OCI-LY1 (cell line): ENCODE measurements around the gene NKAIN2.

Experiments used
- H2AFZ ChIP-seq: fragments of 200-600 bp; sonication (generic), shearing (Covaris generic); 2 replicates; pipeline ENCODE4 v1.6.0; 2014; ENCODE audit warnings: antibody characterized with exemption, mild to moderate bottlenecking, low read length
- H3F3A ChIP-seq: fragments of 200-600 bp; sonication (generic), shearing (Covaris generic); 2 replicates; pipeline ENCODE4 v1.6.0; 2014; ENCODE audit warnings: mild to moderate bottlenecking, antibody characterized with exemption, low read length, moderate library complexity; ENCODE audit not compliant: insufficient read depth
- H3K27ac ChIP-seq: fragments of 200-600 bp; sonication (generic); 2 replicates; pipeline ENCODE4 v1.5.1; 2014; ENCODE audit warnings: low read length, mixed run types, mild to moderate bottlenecking, low read depth; ENCODE audit not compliant: poor library complexity, severe bottlenecking
- H3K27me3 ChIP-seq: fragments of 200-600 bp; sonication (generic); 2 replicates; pipeline ENCODE4 v1.6.0; 2014; ENCODE audit warnings: antibody characterized with exemption, mild to moderate bottlenecking, low read length, moderate library complexity; ENCODE audit not compliant: insufficient read depth
- H3K36me3 ChIP-seq: fragments of 200-600 bp; sonication (generic); 2 replicates; pipeline ENCODE4 v1.6.1; 2014; ENCODE audit warnings: mild to moderate bottlenecking, antibody characterized with exemption, low read length, moderate library complexity, mixed read lengths; ENCODE audit not compliant: insufficient read depth
- H3K4me1 ChIP-seq: fragments of 200-600 bp; sonication (generic); 2 replicates; pipeline ENCODE4 v1.5.1; 2014; ENCODE audit warnings: mild to moderate bottlenecking, low read length, moderate library complexity; ENCODE audit not compliant: insufficient read depth, severe bottlenecking
- H3K4me2 ChIP-seq: fragments of 200-600 bp; sonication (generic), shearing (Covaris generic); 2 replicates; pipeline ENCODE4 v1.6.1; 2014; ENCODE audit warnings: low read length
- H3K4me3 ChIP-seq: fragments of 200-600 bp; sonication (generic); 2 replicates; pipeline ENCODE4 v1.5.1; 2014; ENCODE audit warnings: low read length, low read depth, mild to moderate bottlenecking, mixed read lengths; ENCODE audit not compliant: poor library complexity, severe bottlenecking
- H3K79me2 ChIP-seq: fragments of 200-600 bp; shearing (Covaris generic); 2 replicates; pipeline ENCODE4 v1.6.1; 2016; ENCODE audit warnings: mixed run types, low read length, mixed read lengths; ENCODE audit not compliant: insufficient read depth
- H3K9ac ChIP-seq: fragments of 200-600 bp; sonication (generic), shearing (Covaris generic); 2 replicates; pipeline ENCODE4 v1.6.1; 2014; ENCODE audit warnings: mild to moderate bottlenecking, low read length, mixed read lengths
- H3K9me2 ChIP-seq: fragments of 200-600 bp; sonication (generic), shearing (Covaris generic); 2 replicates; pipeline ENCODE4 v1.6.1; 2014; ENCODE audit warnings: low read depth, mild to moderate bottlenecking, low read length, mixed read lengths
- H3K9me3 ChIP-seq: fragments of 200-600 bp; shearing (Covaris generic); 2 replicates; pipeline ENCODE4 v1.6.1; 2014; ENCODE audit warnings: low read length, mixed read lengths
- H4K20me1 ChIP-seq: fragments of 200-600 bp; sonication (generic), shearing (Covaris generic); 2 replicates; pipeline ENCODE4 v1.6.0; 2016; ENCODE audit warnings: mild to moderate bottlenecking, low read length; ENCODE audit not compliant: insufficient read depth
- CTCF ChIP-seq: fragments of 200-600 bp; sonication (generic), shearing (Covaris generic); IDR thresholded peaks from 2 replicates; pipeline ENCODE4 v1.5.1; 2017; ENCODE audit warnings: mild to moderate bottlenecking, antibody characterized with exemption, low read length, moderate library complexity, mixed read lengths
- EZH2 ChIP-seq: fragments of 200-600 bp; sonication (generic), shearing (Covaris generic); IDR thresholded peaks from 2 replicates; pipeline ENCODE4 v1.8.0; 2017; ENCODE audit warnings: borderline replicate concordance, mixed run types, mild to moderate bottlenecking, antibody characterized with exemption, low read length, moderate library complexity, mixed read lengths

The NKAIN2 gene

DNA sequence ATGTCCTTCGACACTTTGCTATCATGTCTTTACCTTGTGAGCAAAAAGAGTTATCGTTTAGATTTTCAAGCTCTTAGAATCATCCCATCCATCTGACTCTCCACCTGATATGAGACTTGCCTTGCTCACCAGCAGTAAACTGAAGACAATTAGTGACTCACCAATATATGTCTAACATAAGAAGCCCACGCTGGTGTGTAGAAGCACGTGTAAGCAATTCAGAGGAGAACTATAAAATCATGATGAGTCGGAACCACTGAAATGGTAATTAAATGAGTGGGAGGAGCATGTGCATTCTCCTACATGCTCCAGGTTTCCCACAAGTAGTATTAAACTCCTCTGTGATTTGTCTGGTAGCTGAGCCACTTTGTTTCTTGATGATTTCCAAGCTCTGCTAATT lies 977.0 kb downstream of the NKAIN2 start:
- Histone ChIP-seq H4K20me1 (no peaks in the 10 kb centered on the region), H3F3A (no peaks in the 10 kb centered on the region), H3K9me2 (no peaks in the 10 kb centered on the region), H3K27ac (no peak overlapping the region), H3K9ac (no peak overlapping the region), H3K27me3 (no peaks in the 10 kb centered on the region), H3K9me3 (no peaks in the 10 kb centered on the region), H3K36me3 (no peaks in the 10 kb centered on the region), H3K4me2 (no peak overlapping the region), H3K4me3 (no peak overlapping the region), H3K79me2 (no peaks in the 10 kb centered on the region), H3K4me1 (no peaks in the 10 kb centered on the region), H2AFZ (no peak overlapping the region)
- TF ChIP-seq EZH2 (no peak), CTCF (no peak)

- Histone ChIP-seq H3K36me3 (no peaks in the 10 kb centered on the region), H3K9ac (no peak overlapping the region), H3K9me3 (no peaks in the 10 kb centered on the region), H3K27me3 (no peaks in the 10 kb centered on the region), H3K9me2 (no peaks in the 10 kb centered on the region), H3K4me2 (no peak overlapping the region), H4K20me1 (no peaks in the 10 kb centered on the region), H3F3A (no peaks in the 10 kb centered on the region), H3K27ac (no peak overlapping the region), H3K79me2 (no peaks in the 10 kb centered on the region), H3K4me3 (no peak overlapping the region), H2AFZ (no peak overlapping the region), H3K4me1 (no peaks in the 10 kb centered on the region)
- no peak for TF ChIP-seq CTCF
- no peak for TF ChIP-seq EZH2
These were observed 979.7 kb downstream of the NKAIN2 start for GRCh38 chr6:124783344-124783743.

DNA sequence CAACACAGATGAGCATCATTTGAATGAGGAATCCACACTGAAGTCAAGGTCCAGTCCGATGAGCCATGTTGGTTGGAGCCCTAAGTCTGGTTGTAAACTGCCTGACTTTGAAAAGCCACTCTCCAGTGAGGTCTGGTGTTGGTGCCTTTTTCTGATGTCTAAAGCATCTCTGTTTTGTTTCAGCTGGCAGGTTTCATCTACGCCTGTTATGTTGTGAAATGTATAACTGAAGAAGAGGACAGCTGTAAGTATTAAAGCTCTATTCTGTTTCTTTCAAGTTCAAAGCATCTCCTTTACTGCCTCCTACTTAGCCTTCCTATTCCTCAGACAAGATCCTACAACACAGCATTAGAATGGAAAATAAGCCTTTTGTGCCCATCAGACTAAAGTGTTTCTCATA lies 987.5 kb downstream of the NKAIN2 start:
- Histone ChIP-seq H3K36me3 (no peaks in the 10 kb centered on the region), H3K27ac (no peak overlapping the region), H4K20me1 (no peaks in the 10 kb centered on the region), H3K4me1 (no peaks in the 10 kb centered on the region), H3K9me2 (no peaks in the 10 kb centered on the region), H3K27me3 (no peaks in the 10 kb centered on the region), H3K79me2 (no peaks in the 10 kb centered on the region), H3K4me2 (no peak overlapping the region), H3K9ac (no peak overlapping the region), H3F3A (no peaks in the 10 kb centered on the region), H3K4me3 (no peak overlapping the region), H3K9me3 (no peaks in the 10 kb centered on the region), H2AFZ (no peak overlapping the region)
- no peak for TF ChIP-seq EZH2
- no peak for TF ChIP-seq CTCF
